Hepatocyte (in vitro differentiated cells): ENCODE data around the gene DNAH11. TPM values are rescaled to one million over a fixed set of nuclear protein-coding genes. Genes with fewer than 3 reads are reported as not detected.

Experiments
- DNase-seq: peaks from one replicate; pipeline ENCODE4 v3.0.0-alpha.2; 2016; ENCODE audit warnings: low spot score
- H2AFZ ChIP-seq: fragments of 200-600 bp; sonication (generic); 2 replicates; pipeline ENCODE4 v1.6.0; 2016; ENCODE audit warnings: antibody characterized with exemption, mild to moderate bottlenecking
- H3K27ac ChIP-seq: fragments of 200-600 bp; sonication (generic); 2 replicates; pipeline ENCODE4 v1.5.1; 2016; ENCODE audit warnings: mild to moderate bottlenecking
- H3K27me3 ChIP-seq: fragments of 200-600 bp; sonication (generic); 2 replicates; pipeline ENCODE4 v1.6.1; 2016
- H3K36me3 ChIP-seq: fragments of 200-600 bp; sonication (generic); replicated peaks from 2 replicates; pipeline ENCODE4 v1.5.1; 2016; ENCODE audit warnings: low read depth; ENCODE audit not compliant: insufficient read depth
- H3K4me1 ChIP-seq: fragments of 200-600 bp; sonication (generic); 2 replicates; pipeline ENCODE4 v1.5.1; 2016; ENCODE audit warnings: mild to moderate bottlenecking, moderate library complexity; ENCODE audit not compliant: insufficient read depth
- H3K4me2 ChIP-seq: fragments of 200-600 bp; sonication (generic); 2 replicates; pipeline ENCODE4 v1.6.0; 2016
- H3K4me3 ChIP-seq: fragments of 200-600 bp; sonication (generic); 2 replicates; pipeline ENCODE4 v1.5.1; 2016; ENCODE audit warnings: mild to moderate bottlenecking
- H3K79me2 ChIP-seq: fragments of 200-600 bp; sonication (generic); 2 replicates; pipeline ENCODE4 v1.6.0; 2017; ENCODE audit warnings: mild to moderate bottlenecking
- H3K9me2 ChIP-seq: fragments of 200-600 bp; sonication (generic); replicated peaks from 2 replicates; pipeline ENCODE4 v1.6.0; 2017; ENCODE audit warnings: mild to moderate bottlenecking; ENCODE audit not compliant: insufficient read depth
- H3K9me3 ChIP-seq: fragments of 200-600 bp; sonication (generic); 2 replicates; pipeline ENCODE4 v1.5.1; 2016; ENCODE audit warnings: low read depth, mild to moderate bottlenecking
- H4K20me1 ChIP-seq: fragments of 200-600 bp; sonication (generic); 2 replicates; pipeline ENCODE4 v1.6.0; 2016; ENCODE audit warnings: mild to moderate bottlenecking; ENCODE audit not compliant: insufficient read depth, poor library complexity, severe bottlenecking
- CTCF ChIP-seq: fragments of 200-600 bp; sonication (generic); IDR thresholded peaks from 2 replicates; pipeline ENCODE4 v1.5.1; 2016; ENCODE audit warnings: antibody characterized with exemption, mild to moderate bottlenecking; ENCODE audit not compliant: poor library complexity
- EZH2 ChIP-seq: fragments of 200-600 bp; sonication (generic); IDR thresholded peaks from 2 replicates; pipeline ENCODE4 v1.6.1; 2016; ENCODE audit warnings: antibody characterized with exemption, mild to moderate bottlenecking, borderline replicate concordance
- EZH2phosphoT487 ChIP-seq: fragments of 200-600 bp; sonication (generic); IDR thresholded peaks from one replicate; pipeline ENCODE4 v1.6.1; 2018; ENCODE audit warnings: antibody characterized with exemption, mild to moderate bottlenecking, low read depth, moderate library complexity; ENCODE audit not compliant: unreplicated experiment, severe bottlenecking
- WGBS: methylation state at CpG from one replicate; pipeline ENCODE4 v1.1.6; 2016; ENCODE audit warnings: low lambda C conversion rate; ENCODE audit errors: missing lambda C conversion rate; 5-methylcytosine and 5-hydroxymethylcytosine counted together
- polyA plus RNA-seq: library from polyadenylated mRNA; unstranded; fragments of >200 nt; fragmentation: Nextera tagmentation; extraction: Ambion mirVana; gene quantifications from 2 replicates; pipeline ENCODE4 v1.2.1, GENCODE V29; 2016
- total RNA-seq: library from RNA; depleted of rRNA; stranded (reverse); fragments of >200 nt; gene quantifications from 2 replicates; pipeline ENCODE4 v1.2.3, GENCODE V29; 2014

DNAH11 gene
- 0.43 and 2.0 TPM in 2 replicates for total RNA-seq
- 0.38 and 1.3 TPM in 2 replicates for polyA plus RNA-seq

- Histone ChIP-seq H3K27me3 (peaks cover 72% of the 10 kb centered on the region), H3K36me3 (no peaks in the 10 kb centered on the region), H3K4me2 (peak within 1 kb of the TSS; percentile 99), H3K27ac (no peak within 1 kb of the TSS), H3K4me3 (peak within 1 kb of the TSS; percentile 28), H3K79me2 (no peaks in the 10 kb centered on the region), H3K9me3 (no peaks in the 10 kb centered on the region), H3K4me1 (peaks cover 10% of the 10 kb centered on the region), H2AFZ (peak within 1 kb of the TSS; percentile 61), H3K9me2 (no peaks in the 10 kb centered on the region), H4K20me1 (no peaks in the 10 kb centered on the region)
- DNase-seq = peak; percentile 61
- TF ChIP-seq CTCF (no peak), EZH2phosphoT487 (no peak), EZH2 (no peak)
- WGBS = under 1% methylated on average over 56 of the region's 66 CpGs
Measured at GRCh38 chr7:21542891-21543527, at the start of gene DNAH11. DNAH11 (plus strand) TSS chr7:21543039; CDS start chr7:21543246, 207 bp downstream.

GRCh38 chr7:21495731-21496130 lies 47.1 kb upstream of the DNAH11 start:
- no peak overlapping the region for H3K4me3 ChIP-seq
- no peak overlapping the region for H3K4me2 ChIP-seq
- no peaks in the 10 kb centered on the region for H3K36me3 ChIP-seq
- peaks cover 12% of the 10 kb centered on the region for H3K9me3 ChIP-seq
- H3K79me2 ChIP-seq = no peaks in the 10 kb centered on the region
- no peaks in the 10 kb centered on the region for H3K9me2 ChIP-seq
- no peak for TF ChIP-seq EZH2
- TF ChIP-seq EZH2phosphoT487 = no peak
- no peak for TF ChIP-seq CTCF
- no peak for DNase-seq
- H3K4me1 ChIP-seq = no peaks in the 10 kb centered on the region
- H3K27ac ChIP-seq = no peak overlapping the region
- no peaks in the 10 kb centered on the region for H4K20me1 ChIP-seq
- no peak overlapping the region for H2AFZ ChIP-seq
- H3K27me3 ChIP-seq = no peaks in the 10 kb centered on the region

- H2AFZ ChIP-seq = no peak overlapping the region
- H3K4me1 ChIP-seq = no peaks in the 10 kb centered on the region
- H3K79me2 ChIP-seq = no peaks in the 10 kb centered on the region
- H3K9me2 ChIP-seq = no peaks in the 10 kb centered on the region
- H3K36me3 ChIP-seq = no peaks in the 10 kb centered on the region
- TF ChIP-seq CTCF (no peak), EZH2 (no peak), EZH2phosphoT487 (no peak)
- H3K27ac ChIP-seq = no peak overlapping the region
- H4K20me1 ChIP-seq = no peaks in the 10 kb centered on the region
- no peaks in the 10 kb centered on the region for H3K27me3 ChIP-seq
- DNase-seq = no peak
- no peak overlapping the region for H3K4me3 ChIP-seq
- peaks cover 12% of the 10 kb centered on the region for H3K9me3 ChIP-seq
- H3K4me2 ChIP-seq = no peak overlapping the region
Measured at GRCh38 chr7:21497072-21497471, 45.8 kb upstream of the DNAH11 start.
